BJ (cell line): ENCODE measurements around the gene NECTIN2. TPM values are rescaled to one million over a fixed set of nuclear protein-coding genes. Genes with fewer than 3 reads are reported as not detected.
A peak's percentile ranks its signal among the peaks of the same experiment; 100 is the strongest.

Source experiments
- CTCF ChIA-PET: fragments of 350-600 bp; formaldehyde crosslinking; extraction: SDS; loops from one replicate; lab custom pipeline; 2021; ENCODE audit warnings: antibody characterized with exemption, inconsistent platforms; lab: Yijun Ruan, JAX
- POLR2A ChIA-PET: fragments of 300-600 bp; sonication (Branson Sonifier 250); formaldehyde crosslinking; extraction: SDS; loops from one replicate; lab custom pipeline; 2021; ENCODE audit warnings: antibody characterized with exemption; lab: Charles Lee
- DNase-seq: peaks from one replicate; pipeline ENCODE4 v3.0.0-alpha.2; 2011; ENCODE audit warnings: low read depth
- H3K27me3 ChIP-seq: 2 replicates; pipeline ENCODE4 v1.6.0; 2011; ENCODE audit warnings: low read length; ENCODE audit not compliant: control insufficient read depth, insufficient read depth
- H3K36me3 ChIP-seq: 2 replicates; pipeline ENCODE4 v1.5.1; 2011; ENCODE audit warnings: low read length; ENCODE audit not compliant: control insufficient read depth, insufficient read depth
- H3K4me3 ChIP-seq: 2 replicates; pipeline ENCODE4 v1.5.1; 2011; ENCODE audit warnings: low read depth, mild to moderate bottlenecking, control low read depth, low read length
- CTCF ChIP-seq: IDR thresholded peaks from 2 replicates; pipeline ENCODE4 v1.5.1; 2011; ENCODE audit warnings: low read depth, mild to moderate bottlenecking, control low read depth, inconsistent platforms, low read length, moderate library complexity; ENCODE audit not compliant: insufficient read depth
- polyA plus RNA-seq: library from polyadenylated mRNA; depleted of rRNA; stranded (reverse); fragments of >200 nt; gene quantifications from 2 replicates; pipeline ENCODE4 v1.2.3, GENCODE V29; 2011

NECTIN2 gene
- polyA plus RNA-seq, 1 experiment, result 107 TPM

DNA sequence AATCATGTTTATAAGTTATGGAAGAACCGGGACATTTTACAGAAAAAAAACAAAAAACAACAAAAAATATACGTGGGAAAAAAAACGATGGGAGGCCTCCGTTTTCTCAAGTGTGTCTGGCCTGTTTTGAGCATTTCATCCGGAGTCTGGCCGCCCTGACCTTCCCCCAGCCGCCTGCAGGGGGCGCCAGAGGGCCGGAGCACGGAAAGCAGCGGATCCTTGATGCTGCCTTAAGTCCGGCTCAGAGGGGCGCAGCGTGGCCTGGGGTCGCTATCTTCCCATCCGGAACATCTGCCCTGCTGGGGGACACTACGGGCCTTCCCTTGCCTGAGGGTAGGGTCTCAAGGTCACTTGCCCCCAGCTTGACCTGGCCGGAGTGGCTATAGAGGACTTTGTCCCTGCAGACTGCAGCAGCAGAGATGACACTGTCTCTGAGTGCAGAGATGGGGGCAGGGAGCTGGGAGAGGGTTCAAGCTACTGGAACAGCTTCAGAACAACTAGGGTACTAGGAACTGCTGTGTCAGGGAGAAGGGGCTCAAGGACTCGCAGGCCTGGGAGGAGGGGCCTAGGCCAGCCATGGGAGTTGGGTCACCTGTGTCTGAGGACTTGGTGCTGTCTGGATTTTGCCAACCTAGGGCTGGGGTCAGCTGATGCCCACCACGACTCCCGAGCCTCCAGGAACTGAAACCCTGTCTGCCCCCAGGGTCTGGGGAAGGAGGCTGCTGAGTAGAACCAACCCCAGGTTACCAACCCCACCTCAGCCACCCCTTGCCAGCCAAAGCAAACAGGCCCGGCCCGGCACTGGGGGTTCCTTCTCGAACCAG lies 57.7 kb downstream of the NECTIN2 start:
- POLR2A ChIA-PET, result no interaction called here
- DNase-seq, result no peak
- no peak overlapping the region for H3K4me3 ChIP-seq
- CTCF ChIA-PET, result interaction anchor here (0.6 to 6.6 kb wide), 21 partner anchors 9 to 436 kb away, joined by 3 to 151 read pairs (median 4); partner anchors contain the start of genes APOC1, CLPTM1, IGSF23 and KLC3
- H3K27me3 ChIP-seq, result peaks cover 3% of the 10 kb centered on the region
- peaks cover 14% of the 10 kb centered on the region for H3K36me3 ChIP-seq
- TF ChIP-seq CTCF, result peak; percentile 99

DNA sequence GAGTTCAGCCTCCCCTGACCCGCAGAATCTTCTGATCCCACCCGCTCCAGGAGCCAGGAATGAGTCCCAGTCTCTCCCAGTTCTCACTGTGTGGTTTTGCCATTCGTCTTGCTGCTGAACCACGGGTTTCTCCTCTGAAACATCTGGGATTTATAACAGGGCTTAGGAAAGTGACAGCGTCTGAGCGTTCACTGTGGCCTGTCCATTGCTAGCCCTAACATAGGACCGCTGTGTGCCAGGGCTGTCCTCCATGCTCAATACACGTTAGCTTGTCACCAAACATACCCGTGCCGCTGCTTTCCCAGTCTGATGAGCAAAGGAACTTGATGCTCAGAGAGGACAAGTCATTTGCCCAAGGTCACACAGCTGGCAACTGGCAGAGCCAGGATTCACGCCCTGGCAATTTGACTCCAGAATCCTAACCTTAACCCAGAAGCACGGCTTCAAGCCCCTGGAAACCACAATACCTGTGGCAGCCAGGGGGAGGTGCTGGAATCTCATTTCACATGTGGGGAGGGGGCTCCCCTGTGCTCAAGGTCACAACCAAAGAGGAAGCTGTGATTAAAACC lies 58.4 kb downstream of the NECTIN2 start:
- POLR2A ChIA-PET, result no interaction called here
- no peak for DNase-seq

GRCh38 chr19:44905437-44906160 lies 59.5 kb downstream of the NECTIN2 start, which contains the start of gene APOE:
Gene APOE (plus strand): TSS chr19:44905796. CDS start chr19:44906625, 829 bp downstream.
- Histone ChIP-seq H3K4me3 (no peak within 1 kb of the TSS), H3K27me3 (peaks cover 3% of the 10 kb centered on the region), H3K36me3 (peaks cover 8% of the 10 kb centered on the region)
- POLR2A ChIA-PET, result no interaction called here
- TF ChIP-seq CTCF, result no peak
- no peak for DNase-seq
- CTCF ChIA-PET, result interaction anchor here (0.6 to 6.6 kb wide), 7 partner anchors 9 to 250 kb away, joined by 3 to 151 read pairs (median 5); partner anchors contain the start of genes APOC1, CLPTM1 and TOMM40

More for the DNA sequence above, 58.4 kb downstream of the NECTIN2 start:
- H3K36me3 ChIP-seq, result peaks cover 14% of the 10 kb centered on the region
- CTCF ChIA-PET, result interaction anchor here (0.6 to 6.6 kb wide), 19 partner anchors 9 to 435 kb away, joined by 3 to 151 read pairs (median 4); partner anchors contain the start of genes APOC1, CLPTM1, IGSF23 and KLC3
- TF ChIP-seq CTCF, result 0 out of 2 replicates have a peak, but pooled peaks have one; percentile 27
- peaks cover 3% of the 10 kb centered on the region for H3K27me3 ChIP-seq
- no peak overlapping the region for H3K4me3 ChIP-seq

DNA sequence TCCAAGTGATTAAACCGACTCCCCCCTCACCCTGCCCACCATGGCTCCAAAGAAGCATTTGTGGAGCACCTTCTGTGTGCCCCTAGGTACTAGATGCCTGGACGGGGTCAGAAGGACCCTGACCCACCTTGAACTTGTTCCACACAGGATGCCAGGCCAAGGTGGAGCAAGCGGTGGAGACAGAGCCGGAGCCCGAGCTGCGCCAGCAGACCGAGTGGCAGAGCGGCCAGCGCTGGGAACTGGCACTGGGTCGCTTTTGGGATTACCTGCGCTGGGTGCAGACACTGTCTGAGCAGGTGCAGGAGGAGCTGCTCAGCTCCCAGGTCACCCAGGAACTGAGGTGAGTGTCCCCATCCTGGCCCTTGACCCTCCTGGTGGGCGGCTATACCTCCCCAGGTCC lies 61.5 kb downstream of the NECTIN2 start:
- POLR2A ChIA-PET, result no interaction called here
- no peak for TF ChIP-seq CTCF
- CTCF ChIA-PET, result interaction anchor here (6.6 kb wide), 1 partner anchor 45 kb away, joined by 151 read pairs; the partner anchor contains the start of gene CLPTM1
- H3K36me3 ChIP-seq, result no peaks in the 10 kb centered on the region; the same call in 1 of the 2 replicates
- H3K4me3 ChIP-seq, result no peak overlapping the region
- DNase-seq, result no peak
- H3K27me3 ChIP-seq, result peaks cover 3% of the 10 kb centered on the region
